ENCODE data around the gene MLXIP. TPM values are rescaled to one million over a fixed set of nuclear protein-coding genes. Genes with fewer than 3 reads are reported as not detected.

The MLXIP gene
- total and polyA plus RNA-seq, 7 donors, result 50.9 to 184 (median 114) TPM

GRCh38 chr12:122189626-122190475 lies 111.3 kb downstream of the MLXIP start:
- no peaks in the 10 kb centered on the region for H3K36me3 ChIP-seq (ENCODE audit: insufficient read depth in 1 of 2, low read depth in 1 of 2)
- H3K27me3 ChIP-seq (ENCODE audit: insufficient read depth in 3 of 3, low read length in 2 of 3), result no peaks in the 10 kb centered on the region
- no peaks in the 10 kb centered on the region for H3K4me1 ChIP-seq
- WGBS, 3 donors, result 84 to 88% (median 87%) methylated on average over 34 of the region's 34 CpGs
- no peaks in the 10 kb centered on the region for H3K9me3 ChIP-seq
- H3K4me3 ChIP-seq, result no peak overlapping the region
- H3K27ac ChIP-seq, result no peak overlapping the region
- DNase-seq (no peak), ATAC-seq (no peak)
- TF ChIP-seq CTCF (IDR thresholded peaks at IDR 0.05), result no peak
- intact Hi-C loops (cut with DNase I), result loop anchor here (2.0 kb wide), 2 partner anchors 59 to 137 kb away; no protein-coding TSS in a partner anchor

- H3K27ac ChIP-seq, result no peak overlapping the region
- DNase-seq (peak; percentile 57 to 80), ATAC-seq (peak; percentile 87 to 96 (median 93))
- 64 to 70% (median 66%) methylated on average over 18 of the region's 18 CpGs for WGBS, 3 donors
- H3K36me3 ChIP-seq (ENCODE audit: insufficient read depth in 1 of 2, low read depth in 1 of 2), result no peaks in the 10 kb centered on the region
- H3K27me3 ChIP-seq (ENCODE audit: insufficient read depth in 3 of 3, low read length in 2 of 3), result no peaks in the 10 kb centered on the region
- intact Hi-C loops (cut with DNase I), result loop anchor here (2.0 kb wide), 2 partner anchors 60 to 138 kb away; no protein-coding TSS in a partner anchor
- no peaks in the 10 kb centered on the region for H3K9me3 ChIP-seq
- H3K4me3 ChIP-seq, result no peak overlapping the region
- no peaks in the 10 kb centered on the region for H3K4me1 ChIP-seq
- TF ChIP-seq CTCF (IDR thresholded peaks at IDR 0.05), result peak; percentile 83
Measured at GRCh38 chr12:122190842-122191668, 112.5 kb downstream of the MLXIP start.

- ATAC-seq, result no peak
- 84 to 85% (median 84%) methylated on average over 11 of the region's 11 CpGs for WGBS, 3 donors
- Histone ChIP-seq H3K9me3 (no peaks in the 10 kb centered on the region), H3K36me3 (ENCODE audit: insufficient read depth in 1 of 2, low read depth in 1 of 2) (no peaks in the 10 kb centered on the region), H3K27me3 (ENCODE audit: insufficient read depth in 3 of 3, low read length in 2 of 3) (no peaks in the 10 kb centered on the region), H3K27ac (no peak overlapping the region), H3K4me1 (peaks cover under 1% of the 10 kb centered on the region), H3K4me3 (no peak overlapping the region)
- TF ChIP-seq CTCF (IDR thresholded peaks at IDR 0.05), result no peak
- no peak for DNase-seq
- intact Hi-C loops (cut with DNase I), result no loop called here
Measured at GRCh38 chr12:122192441-122192840, 113.9 kb downstream of the MLXIP start.

DNA sequence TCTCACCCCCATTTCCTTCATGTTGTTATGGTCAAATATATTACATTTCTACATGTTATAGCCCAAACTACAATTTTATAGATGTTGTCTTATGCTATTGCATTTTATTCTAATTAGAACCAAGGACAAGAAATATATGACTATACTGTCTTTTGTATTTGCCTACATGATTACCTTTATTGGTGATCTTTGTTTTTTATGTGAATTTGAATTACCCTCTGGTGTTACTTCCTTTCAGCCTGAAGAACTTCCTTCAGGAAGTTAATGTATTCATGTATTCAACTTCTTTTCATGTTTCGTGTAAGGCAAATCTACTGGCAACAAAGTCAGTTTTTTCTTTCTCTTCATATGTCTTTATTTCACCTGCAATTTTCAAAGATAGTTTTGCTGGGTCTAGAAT lies 116.2 kb downstream of the MLXIP start:
- Histone ChIP-seq H3K27ac (no peak overlapping the region), H3K27me3 (ENCODE audit: insufficient read depth in 3 of 3, low read length in 2 of 3) (peaks cover 0 to 2% (median 1%) of the 10 kb centered on the region in 3 donors), H3K36me3 (ENCODE audit: insufficient read depth in 1 of 2, low read depth in 1 of 2) (no peaks in the 10 kb centered on the region), H3K4me3 (no peak overlapping the region), H3K4me1 (peaks cover 7% of the 10 kb centered on the region), H3K9me3 (no peaks in the 10 kb centered on the region)
- DNase-seq (no peak), ATAC-seq (no peak)
- TF ChIP-seq CTCF (IDR thresholded peaks at IDR 0.05), result no peak
- WGBS, 3 donors, result 64 to 81% (median 76%) methylated on average over 1 of the region's 1 CpG
- intact Hi-C loops (cut with DNase I), result loop anchor here in 1 of 2 donors (5.0 kb wide), 1 partner anchor 138 kb away; no protein-coding TSS in a partner anchor

Data from psoas muscle (tissue), 8 donors.